ENCODE data around the gene SLC22A17. TPM values are rescaled to one million over a fixed set of nuclear protein-coding genes. Genes with fewer than 3 reads are reported as not detected.

Gene SLC22A17
- total and polyA plus RNA-seq, 2 of the 13 experiments (the other 11 are each of a cell fraction or from before 2014, with no cell fraction given), result 0.95 to 1.1 TPM

GRCh38 chr14:23322568-23323517, 29.8 kb downstream of the SLC22A17 start (continued):
- TF ChIP-seq ZBTB49 (CRISPR knock-in tag; IDR thresholded peaks at IDR 0.05; ENCODE audit: borderline replicate concordance) (0 out of 2 replicates have a peak, but pooled peaks have one; percentile 11), SP4 (CRISPR knock-in tag; IDR thresholded peaks at IDR 0.05) (peak; percentile 19; the same call in 1 of the 2 replicates), TBL1XR1 (IDR thresholded peaks at IDR 0.05; ENCODE audit: borderline replicate concordance, low read length, partially characterized antibody) (no peak), RARG (CRISPR knock-in tag; IDR thresholded peaks at IDR 0.05; ENCODE audit: low read depth) (peak; percentile 83; the same call in 1 of the 2 replicates), FLYWCH1 (CRISPR knock-in tag; IDR thresholded peaks at IDR 0.05) (no peak), ZNF740 (CRISPR knock-in tag; IDR thresholded peaks at IDR 0.05) (no peak), ZNF224 (CRISPR knock-in tag; IDR thresholded peaks at IDR 0.05) (no peak; the same call in 1 of the 2 replicates), ASH2L (IDR thresholded peaks at IDR 0.05; ENCODE audit: insufficient read length, low read depth, low read length) (no peak), ZFP82 (CRISPR knock-in tag; IDR thresholded peaks at IDR 0.05; ENCODE audit: borderline replicate concordance) (no peak), ZNF205 (CRISPR knock-in tag; IDR thresholded peaks at IDR 0.05) (peak; percentile 92), ZNF101 (CRISPR knock-in tag; IDR thresholded peaks at IDR 0.05; ENCODE audit: borderline replicate concordance, low read depth) (no peak), RBFOX2 (IDR thresholded peaks at IDR 0.05; ENCODE audit: low read depth, low read length) (0 out of 2 replicates have a peak, but pooled peaks have one; percentile 4)
- TF ChIP-seq, protein P1, sequence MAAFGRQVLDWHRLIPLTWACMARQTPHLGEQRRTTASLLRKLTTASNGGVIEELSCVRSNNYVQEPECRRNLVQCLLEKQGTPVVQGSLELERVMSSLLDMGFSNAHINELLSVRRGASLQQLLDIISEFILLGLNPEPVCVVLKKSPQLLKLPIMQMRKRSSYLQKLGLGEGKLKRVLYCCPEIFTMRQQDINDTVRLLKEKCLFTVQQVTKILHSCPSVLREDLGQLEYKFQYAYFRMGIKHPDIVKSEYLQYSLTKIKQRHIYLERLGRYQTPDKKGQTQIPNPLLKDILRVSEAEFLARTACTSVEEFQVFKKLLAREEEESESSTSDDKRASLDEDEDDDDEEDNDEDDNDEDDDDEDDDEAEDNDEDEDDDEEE (CRISPR knock-in tag; IDR thresholded peaks at IDR 0.05), result peak; percentile 74; the same call in 1 of the 2 replicates
- TF ChIP-seq, protein P2, sequence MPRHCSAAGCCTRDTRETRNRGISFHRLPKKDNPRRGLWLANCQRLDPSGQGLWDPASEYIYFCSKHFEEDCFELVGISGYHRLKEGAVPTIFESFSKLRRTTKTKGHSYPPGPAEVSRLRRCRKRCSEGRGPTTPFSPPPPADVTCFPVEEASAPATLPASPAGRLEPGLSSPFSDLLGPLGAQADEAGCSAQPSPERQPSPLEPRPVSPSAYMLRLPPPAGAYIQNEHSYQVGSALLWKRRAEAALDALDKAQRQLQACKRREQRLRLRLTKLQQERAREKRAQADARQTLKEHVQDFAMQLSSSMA (CRISPR knock-in tag; IDR thresholded peaks at IDR 0.05), result no peak; the same call in 1 of the 2 replicates
- TF ChIP-seq, protein P3, sequence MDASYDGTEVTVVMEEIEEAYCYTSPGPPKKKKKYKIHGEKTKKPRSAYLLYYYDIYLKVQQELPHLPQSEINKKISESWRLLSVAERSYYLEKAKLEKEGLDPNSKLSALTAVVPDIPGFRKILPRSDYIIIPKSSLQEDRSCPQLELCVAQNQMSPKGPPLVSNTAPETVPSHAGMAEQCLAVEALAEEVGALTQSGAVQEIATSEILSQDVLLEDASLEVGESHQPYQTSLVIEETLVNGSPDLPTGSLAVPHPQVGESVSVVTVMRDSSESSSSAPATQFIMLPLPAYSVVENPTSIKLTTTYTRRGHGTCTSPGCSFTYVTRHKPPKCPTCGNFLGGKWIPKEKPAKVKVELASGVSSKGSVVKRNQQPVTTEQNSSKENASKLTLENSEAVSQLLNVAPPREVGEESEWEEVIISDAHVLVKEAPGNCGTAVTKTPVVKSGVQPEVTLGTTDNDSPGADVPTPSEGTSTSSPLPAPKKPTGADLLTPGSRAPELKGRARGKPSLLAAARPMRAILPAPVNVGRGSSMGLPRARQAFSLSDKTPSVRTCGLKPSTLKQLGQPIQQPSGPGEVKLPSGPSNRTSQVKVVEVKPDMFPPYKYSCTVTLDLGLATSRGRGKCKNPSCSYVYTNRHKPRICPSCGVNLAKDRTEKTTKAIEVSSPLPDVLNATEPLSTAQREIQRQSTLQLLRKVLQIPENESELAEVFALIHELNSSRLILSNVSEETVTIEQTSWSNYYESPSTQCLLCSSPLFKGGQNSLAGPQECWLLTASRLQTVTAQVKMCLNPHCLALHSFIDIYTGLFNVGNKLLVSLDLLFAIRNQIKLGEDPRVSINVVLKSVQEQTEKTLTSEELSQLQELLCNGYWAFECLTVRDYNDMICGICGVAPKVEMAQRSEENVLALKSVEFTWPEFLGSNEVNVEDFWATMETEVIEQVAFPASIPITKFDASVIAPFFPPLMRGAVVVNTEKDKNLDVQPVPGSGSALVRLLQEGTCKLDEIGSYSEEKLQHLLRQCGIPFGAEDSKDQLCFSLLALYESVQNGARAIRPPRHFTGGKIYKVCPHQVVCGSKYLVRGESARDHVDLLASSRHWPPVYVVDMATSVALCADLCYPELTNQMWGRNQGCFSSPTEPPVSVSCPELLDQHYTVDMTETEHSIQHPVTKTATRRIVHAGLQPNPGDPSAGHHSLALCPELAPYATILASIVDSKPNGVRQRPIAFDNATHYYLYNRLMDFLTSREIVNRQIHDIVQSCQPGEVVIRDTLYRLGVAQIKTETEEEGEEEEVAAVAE (CRISPR knock-in tag; IDR thresholded peaks at IDR 0.05; ENCODE audit: borderline replicate concordance), result no peak; the same call in 1 of the 2 replicates
- TF ChIP-seq, protein P4, sequence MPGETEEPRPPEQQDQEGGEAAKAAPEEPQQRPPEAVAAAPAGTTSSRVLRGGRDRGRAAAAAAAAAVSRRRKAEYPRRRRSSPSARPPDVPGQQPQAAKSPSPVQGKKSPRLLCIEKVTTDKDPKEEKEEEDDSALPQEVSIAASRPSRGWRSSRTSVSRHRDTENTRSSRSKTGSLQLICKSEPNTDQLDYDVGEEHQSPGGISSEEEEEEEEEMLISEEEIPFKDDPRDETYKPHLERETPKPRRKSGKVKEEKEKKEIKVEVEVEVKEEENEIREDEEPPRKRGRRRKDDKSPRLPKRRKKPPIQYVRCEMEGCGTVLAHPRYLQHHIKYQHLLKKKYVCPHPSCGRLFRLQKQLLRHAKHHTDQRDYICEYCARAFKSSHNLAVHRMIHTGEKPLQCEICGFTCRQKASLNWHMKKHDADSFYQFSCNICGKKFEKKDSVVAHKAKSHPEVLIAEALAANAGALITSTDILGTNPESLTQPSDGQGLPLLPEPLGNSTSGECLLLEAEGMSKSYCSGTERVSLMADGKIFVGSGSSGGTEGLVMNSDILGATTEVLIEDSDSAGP (CRISPR knock-in tag; IDR thresholded peaks at IDR 0.05; ENCODE audit: borderline replicate concordance), result no peak
